Mammary epithelial cell (primary cell): ENCODE results near the gene PHLDA2.

Source experiments
- CTCF ChIP-seq, 2 donors: IDR thresholded peaks in 1 of 2; conservative IDR thresholded peaks in 1 of 2; 2 replicates each; pipeline ENCODE4 v1.5.1; 2011 to 2012; ENCODE audit warnings: inconsistent platforms in 2 of 2, low read length in 2 of 2, mild to moderate bottlenecking in 2 of 2, control low read depth in 1 of 2, low read depth in 1 of 2; ENCODE audit not compliant: insufficient read depth in 1 of 2; ENCODE audit errors: extremely low read depth in 1 of 2
- EZH2 ChIP-seq: IDR thresholded peaks from 2 replicates; pipeline ENCODE4 v1.6.1; 2012; ENCODE audit warnings: low read length, inconsistent platforms, borderline replicate concordance

- TF ChIP-seq CTCF (conservative IDR thresholded peaks at IDR 0.05 in 1 of 2, IDR thresholded peaks at IDR 0.05 in 1 of 2; ENCODE audit: extremely low read depth in 1 of 2, insufficient read depth in 1 of 2, low read depth in 1 of 2, low read length in 2 of 2), result no peak
- no peak for TF ChIP-seq EZH2
Observed at GRCh38 chr11:2940147-2940920, 11.1 kb upstream of the PHLDA2 start.
